ENCODE results near the gene C15orf62. TPM values are rescaled to one million over a fixed set of nuclear protein-coding genes. Genes with fewer than 3 reads are reported as not detected.

The C15orf62 gene
- total RNA-seq, 4 donors from 2014 or later, result 31.2 to 58.4 (median 40.2) TPM

GRCh38 chr15:40803688-40804087 lies 33.9 kb downstream of the C15orf62 start:
- DNase-seq (ENCODE audit: low spot score in 2 of 2), result no peak
- intact Hi-C loops (cut with DNase I; ENCODE audit: low total_unique reads), result no loop called here
- whole genome bisulfite sequencing, 2 donors, result 90 to 96% methylated on average over 1 of the region's 1 CpG

GRCh38 chr15:40806672-40807027 lies 36.9 kb downstream of the C15orf62 start:
- no peak for DNase-seq (ENCODE audit: low spot score in 2 of 2)
- WGBS, 2 donors, result 0 to 2% methylated on average over 2 of the region's 2 CpGs
- H3K4me3 ChIP-seq (ENCODE audit: low read depth, poor library complexity, severe bottlenecking), result peak overlapping the region; percentile 94
- no peak for TF ChIP-seq POLR2A (IDR thresholded peaks at IDR 0.05)
- TF ChIP-seq CTCF (IDR thresholded peaks at IDR 0.05), result no peak
- intact Hi-C loops (cut with DNase I; ENCODE audit: low total_unique reads), result no loop called here

More at GRCh38 chr15:40803688-40804087, 33.9 kb downstream of the C15orf62 start:
- no peak for TF ChIP-seq POLR2A (IDR thresholded peaks at IDR 0.05)
- no peak for TF ChIP-seq CTCF (IDR thresholded peaks at IDR 0.05)
- no peak overlapping the region for H3K4me3 ChIP-seq (ENCODE audit: low read depth, poor library complexity, severe bottlenecking)

GRCh38 chr15:40807028-40807887 lies 37.5 kb downstream of the C15orf62 start, which contains the start of the genes DNAJC17 and ZFYVE19:
DNAJC17 (minus strand) TSS chr15:40807473; CDS start chr15:40807446, 27 bp downstream.
ZFYVE19 (plus strand) TSS chr15:40807089; CDS start chr15:40807590, 501 bp downstream.
- peak; percentile 98 to 99 for DNase-seq (ENCODE audit: low spot score in 2 of 2)
- WGBS, 2 donors, result 0% methylated on average over 52 to 55 of the region's 64 CpGs
- peak within 1 kb of the TSS; percentile 94 for H3K4me3 ChIP-seq (ENCODE audit: low read depth, poor library complexity, severe bottlenecking)
- intact Hi-C loops (cut with DNase I; ENCODE audit: low total_unique reads), result no loop called here
- no peak for TF ChIP-seq CTCF (IDR thresholded peaks at IDR 0.05)
- no peak for TF ChIP-seq POLR2A (IDR thresholded peaks at IDR 0.05)

GRCh38 chr15:40807888-40808461 lies 38.2 kb downstream of the C15orf62 start:
- intact Hi-C loops (cut with DNase I; ENCODE audit: low total_unique reads), result no loop called here
- peak overlapping the region; percentile 94 for H3K4me3 ChIP-seq (ENCODE audit: low read depth, poor library complexity, severe bottlenecking)
- 6 to 55% methylated on average over 19 of the region's 19 CpGs for WGBS, 2 donors
- no peak for DNase-seq (ENCODE audit: low spot score in 2 of 2)
- TF ChIP-seq POLR2A (IDR thresholded peaks at IDR 0.05) (no peak), CTCF (IDR thresholded peaks at IDR 0.05) (no peak)

GRCh38 chr15:40808861-40809450 lies 39.2 kb downstream of the C15orf62 start:
- WGBS, 2 donors, result 72 to 78% methylated on average over 8 of the region's 8 CpGs
- intact Hi-C loops (cut with DNase I; ENCODE audit: low total_unique reads), result no loop called here
- no peak overlapping the region for H3K4me3 ChIP-seq (ENCODE audit: low read depth, poor library complexity, severe bottlenecking)
- DNase-seq (ENCODE audit: low spot score in 2 of 2), result no peak
- TF ChIP-seq POLR2A (IDR thresholded peaks at IDR 0.05) (no peak), CTCF (IDR thresholded peaks at IDR 0.05) (no peak)

Measured in lower leg skin (tissue), 4 donors.